SJSA1 (cell line): ENCODE results near the gene FSD1. TPM values are rescaled to one million over a fixed set of nuclear protein-coding genes. Genes with fewer than 3 reads are reported as not detected.
A peak's percentile ranks its signal among the peaks of the same experiment; 100 is the strongest.

Experiments used
- DNase-seq, 2 experiments: peaks; one replicate each; pipeline ENCODE4 v3.0.0-alpha.2; 2015 to 2020; ENCODE audit warnings: low spot score in 2 of 2, low read depth in 1 of 2
- H3K27ac ChIP-seq: fragments of 250-450 bp; sonication (Bioruptor Pico); 2 replicates; pipeline ENCODE4 v1.5.1; 2020; ENCODE audit warnings: mild to moderate bottlenecking, moderate library complexity
- H3K27me3 ChIP-seq: fragments of 250-450 bp; sonication (Bioruptor Pico); replicated peaks from 2 replicates; pipeline ENCODE4 v1.5.1; 2020; ENCODE audit warnings: mild to moderate bottlenecking, moderate library complexity
- H3K36me3 ChIP-seq: fragments of 250-450 bp; sonication (Bioruptor Pico); 2 replicates; pipeline ENCODE4 v1.5.1; 2020; ENCODE audit warnings: mild to moderate bottlenecking
- H3K4me1 ChIP-seq: fragments of 250-450 bp; sonication (Bioruptor Pico); replicated peaks from 2 replicates; pipeline ENCODE4 v1.6.1; 2021; ENCODE audit warnings: mild to moderate bottlenecking
- H3K4me3 ChIP-seq: fragments of 250-450 bp; sonication (Bioruptor Pico); 2 replicates; pipeline ENCODE4 v1.5.1; 2020; ENCODE audit warnings: mild to moderate bottlenecking
- H3K9me3 ChIP-seq: fragments of 250-450 bp; sonication (Bioruptor Pico); replicated peaks from 2 replicates; pipeline ENCODE4 v1.5.1; 2020; ENCODE audit warnings: mild to moderate bottlenecking
- total RNA-seq: library from RNA; depleted of rRNA; stranded (reverse); fragments of >200 nt; shearing (Covaris generic); gene quantifications from 2 replicates; pipeline ENCODE4 v1.2.3, GENCODE V29; 2014

The FSD1 gene
- total RNA-seq, 1 experiment from 2014 or later = 4.5 TPM

DNA sequence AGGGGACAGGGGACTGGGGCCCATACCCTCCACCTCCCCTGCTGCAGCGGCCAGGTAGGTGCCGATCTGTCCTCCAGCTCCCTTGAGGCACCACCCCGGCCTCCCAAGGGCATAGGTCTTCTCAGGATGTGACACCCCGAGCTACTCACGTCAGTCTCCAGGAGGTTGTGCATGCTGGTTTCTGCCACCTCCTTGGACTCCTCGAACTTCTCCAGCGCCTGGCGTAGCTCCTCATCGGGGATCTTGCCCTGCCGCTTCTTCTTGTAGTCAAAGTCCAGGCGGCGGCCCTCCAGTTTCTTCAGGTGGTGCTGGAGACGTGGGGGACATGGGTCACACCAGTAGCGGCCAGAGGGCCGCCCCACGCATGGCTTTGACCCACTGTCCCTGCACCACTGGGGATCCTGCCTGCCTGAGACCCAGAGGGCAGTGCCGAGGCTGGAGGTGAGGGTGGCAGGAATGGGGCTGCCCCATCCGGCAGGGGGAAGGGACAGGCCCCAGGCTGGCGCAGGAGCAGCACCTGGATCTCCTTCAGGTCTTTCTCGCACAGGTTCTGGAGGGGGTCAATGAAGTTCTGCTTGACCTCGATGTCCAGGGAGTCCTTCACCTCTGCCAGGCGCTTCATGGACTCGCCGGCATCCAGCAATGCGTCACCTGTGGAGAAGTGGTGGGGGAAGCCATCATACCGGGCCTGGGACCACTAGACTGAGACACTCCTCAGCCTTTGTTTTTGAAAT, 59.3 kb downstream of the FSD1 start:
- peak in 1 of 2 experiments; percentile 46 for DNase-seq
- no peak overlapping the region for H3K4me3 ChIP-seq
- no peak overlapping the region for H3K27ac ChIP-seq
- no peaks in the 10 kb centered on the region for H3K4me1 ChIP-seq
- H3K27me3 ChIP-seq = no peaks in the 10 kb centered on the region
- peaks cover 93% of the 10 kb centered on the region for H3K36me3 ChIP-seq
- no peaks in the 10 kb centered on the region for H3K9me3 ChIP-seq

DNA sequence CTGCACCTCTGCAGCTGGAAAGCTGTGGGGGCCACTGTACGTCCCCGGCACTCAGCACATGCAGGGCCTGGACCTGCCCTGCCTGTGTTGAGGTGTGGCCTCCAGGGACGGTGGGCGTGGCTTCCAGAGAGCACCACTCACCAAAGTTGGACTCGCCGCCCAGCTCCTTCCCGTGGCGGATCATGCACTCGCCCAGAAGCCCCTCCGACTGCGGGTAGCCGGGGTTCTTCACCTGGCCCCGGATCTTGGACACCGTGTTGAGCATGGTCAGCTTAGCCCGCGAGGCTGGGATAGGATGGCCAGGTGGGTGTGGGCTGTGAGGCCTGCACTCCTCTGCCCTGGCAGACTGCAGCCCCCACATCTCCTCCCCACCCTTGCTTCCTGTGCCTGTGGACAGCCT, 60.9 kb downstream of the FSD1 start:
- no peak overlapping the region for H3K4me3 ChIP-seq
- no peak for DNase-seq
- H3K4me1 ChIP-seq = peaks cover 4% of the 10 kb centered on the region; the same call in 1 of the 2 replicates
- no peaks in the 10 kb centered on the region for H3K9me3 ChIP-seq
- H3K27me3 ChIP-seq = no peaks in the 10 kb centered on the region
- H3K27ac ChIP-seq = no peak overlapping the region
- peaks cover 79% of the 10 kb centered on the region for H3K36me3 ChIP-seq

GRCh38 chr19:4365791-4366665, 61.6 kb downstream of the FSD1 start:
- H3K9me3 ChIP-seq = no peaks in the 10 kb centered on the region
- H3K4me3 ChIP-seq = no peak overlapping the region
- DNase-seq = no peak
- peaks cover 74% of the 10 kb centered on the region for H3K36me3 ChIP-seq
- H3K4me1 ChIP-seq = peaks cover 4% of the 10 kb centered on the region; the same call in 1 of the 2 replicates
- no peak overlapping the region for H3K27ac ChIP-seq
- H3K27me3 ChIP-seq = no peaks in the 10 kb centered on the region

GRCh38 chr19:4366666-4367335, 62.4 kb downstream of the FSD1 start:
- DNase-seq = no peak
- Histone ChIP-seq H3K4me1 (peaks cover 4% of the 10 kb centered on the region; the same call in 1 of the 2 replicates), H3K27ac (no peak overlapping the region), H3K4me3 (no peak overlapping the region), H3K9me3 (no peaks in the 10 kb centered on the region), H3K27me3 (no peaks in the 10 kb centered on the region), H3K36me3 (peaks cover 73% of the 10 kb centered on the region)

GRCh38 chr19:4367336-4367723, 62.9 kb downstream of the FSD1 start:
- no peaks in the 10 kb centered on the region for H3K9me3 ChIP-seq
- H3K27me3 ChIP-seq = no peaks in the 10 kb centered on the region
- peaks cover 4% of the 10 kb centered on the region; the same call in 1 of the 2 replicates for H3K4me1 ChIP-seq
- DNase-seq = no peak
- no peak overlapping the region for H3K4me3 ChIP-seq
- peaks cover 71% of the 10 kb centered on the region for H3K36me3 ChIP-seq
- H3K27ac ChIP-seq = no peak overlapping the region

GRCh38 chr19:4367781-4368127, 63.4 kb downstream of the FSD1 start:
- no peaks in the 10 kb centered on the region for H3K27me3 ChIP-seq
- no peak overlapping the region for H3K27ac ChIP-seq
- no peak overlapping the region for H3K4me3 ChIP-seq
- H3K9me3 ChIP-seq = no peaks in the 10 kb centered on the region
- peaks cover 70% of the 10 kb centered on the region for H3K36me3 ChIP-seq
- DNase-seq = no peak
- H3K4me1 ChIP-seq = peaks cover 4% of the 10 kb centered on the region; the same call in 1 of the 2 replicates

- Histone ChIP-seq H3K27me3 (no peaks in the 10 kb centered on the region), H3K4me3 (no peak overlapping the region), H3K9me3 (no peaks in the 10 kb centered on the region), H3K36me3 (peaks cover 68% of the 10 kb centered on the region), H3K4me1 (peaks cover 4% of the 10 kb centered on the region; the same call in 1 of the 2 replicates), H3K27ac (no peak overlapping the region)
- no peak for DNase-seq
Observed at GRCh38 chr19:4368128-4368820, 63.9 kb downstream of the FSD1 start.

DNA sequence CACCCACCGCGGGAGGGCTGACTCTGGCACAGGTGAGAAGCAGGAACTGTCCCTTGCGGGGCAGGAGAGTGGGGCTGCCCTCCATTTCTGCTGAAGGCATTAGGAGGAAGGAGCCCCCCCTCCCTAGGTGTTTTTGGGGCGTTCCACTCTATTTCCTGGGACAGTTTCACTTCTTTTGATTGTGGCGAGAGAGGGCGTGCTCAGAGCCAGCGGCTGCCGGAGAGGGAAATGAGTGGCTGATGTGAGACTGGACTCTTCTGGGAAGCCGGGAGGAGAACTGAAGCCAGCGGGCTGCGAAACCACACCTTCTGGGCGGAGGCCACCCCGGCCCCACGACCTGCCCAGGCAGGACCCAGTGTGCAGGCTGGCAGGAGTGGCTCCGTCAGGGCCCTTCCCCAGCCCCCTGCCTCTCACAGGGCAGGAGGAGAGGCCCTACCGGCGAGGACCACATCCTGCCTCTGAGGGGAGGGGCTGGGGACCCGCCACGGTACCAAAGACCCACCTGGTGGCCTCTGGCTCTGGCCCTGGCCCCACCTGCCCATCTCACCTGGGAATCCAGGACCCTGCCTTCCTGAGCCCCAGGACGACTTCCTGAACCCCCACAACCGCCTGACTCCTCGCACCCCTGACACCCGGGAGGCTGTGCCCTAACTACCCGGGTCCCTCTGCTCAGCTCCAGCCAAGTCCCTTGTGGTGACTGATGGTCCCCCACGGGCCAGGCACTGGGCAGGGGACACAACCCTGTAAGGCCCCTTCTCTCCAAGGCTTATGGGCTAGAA, 64.9 kb downstream of the FSD1 start:
- H3K4me1 ChIP-seq = peaks cover 13% of the 10 kb centered on the region
- DNase-seq = peak in 1 of 2 experiments; percentile 42
- H3K4me3 ChIP-seq = no peak overlapping the region
- H3K27me3 ChIP-seq = no peaks in the 10 kb centered on the region
- no peak overlapping the region for H3K27ac ChIP-seq
- H3K9me3 ChIP-seq = no peaks in the 10 kb centered on the region
- peaks cover 68% of the 10 kb centered on the region for H3K36me3 ChIP-seq

DNA sequence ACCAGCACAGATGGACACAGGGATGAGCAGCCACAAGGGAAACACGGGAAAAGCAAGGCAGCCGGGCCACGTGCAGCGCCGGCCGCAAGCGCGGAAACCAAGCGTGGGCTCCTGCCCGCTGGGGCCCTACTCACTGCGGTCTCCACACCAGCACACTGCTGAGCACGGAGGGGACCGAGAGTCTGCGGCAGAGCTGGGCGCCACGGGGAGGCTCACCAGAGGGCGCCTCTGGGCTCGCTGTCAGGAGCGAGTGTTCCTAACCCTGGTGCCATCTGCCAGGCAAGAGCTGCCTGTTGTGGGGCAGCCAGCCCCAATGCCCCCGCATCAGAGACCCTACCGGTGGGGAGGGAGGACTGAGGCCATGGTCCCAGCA, 65.5 kb downstream of the FSD1 start:
- Histone ChIP-seq H3K27ac (no peak overlapping the region), H3K4me1 (peaks cover 19% of the 10 kb centered on the region)

GRCh38 chr19:4370418-4371041, 66.1 kb downstream of the FSD1 start:
- no peak overlapping the region for H3K27ac ChIP-seq
- H3K4me3 ChIP-seq = no peak overlapping the region
- DNase-seq = peak in 1 of 2 experiments; percentile 43
- H3K4me1 ChIP-seq = peaks cover 26% of the 10 kb centered on the region
- H3K27me3 ChIP-seq = no peaks in the 10 kb centered on the region
- H3K36me3 ChIP-seq = peaks cover 59% of the 10 kb centered on the region
- H3K9me3 ChIP-seq = no peaks in the 10 kb centered on the region

More for the DNA sequence above, 65.5 kb downstream of the FSD1 start:
- no peaks in the 10 kb centered on the region for H3K9me3 ChIP-seq
- H3K4me3 ChIP-seq = no peak overlapping the region
- no peak for DNase-seq
- no peaks in the 10 kb centered on the region for H3K27me3 ChIP-seq
- H3K36me3 ChIP-seq = peaks cover 66% of the 10 kb centered on the region

DNA sequence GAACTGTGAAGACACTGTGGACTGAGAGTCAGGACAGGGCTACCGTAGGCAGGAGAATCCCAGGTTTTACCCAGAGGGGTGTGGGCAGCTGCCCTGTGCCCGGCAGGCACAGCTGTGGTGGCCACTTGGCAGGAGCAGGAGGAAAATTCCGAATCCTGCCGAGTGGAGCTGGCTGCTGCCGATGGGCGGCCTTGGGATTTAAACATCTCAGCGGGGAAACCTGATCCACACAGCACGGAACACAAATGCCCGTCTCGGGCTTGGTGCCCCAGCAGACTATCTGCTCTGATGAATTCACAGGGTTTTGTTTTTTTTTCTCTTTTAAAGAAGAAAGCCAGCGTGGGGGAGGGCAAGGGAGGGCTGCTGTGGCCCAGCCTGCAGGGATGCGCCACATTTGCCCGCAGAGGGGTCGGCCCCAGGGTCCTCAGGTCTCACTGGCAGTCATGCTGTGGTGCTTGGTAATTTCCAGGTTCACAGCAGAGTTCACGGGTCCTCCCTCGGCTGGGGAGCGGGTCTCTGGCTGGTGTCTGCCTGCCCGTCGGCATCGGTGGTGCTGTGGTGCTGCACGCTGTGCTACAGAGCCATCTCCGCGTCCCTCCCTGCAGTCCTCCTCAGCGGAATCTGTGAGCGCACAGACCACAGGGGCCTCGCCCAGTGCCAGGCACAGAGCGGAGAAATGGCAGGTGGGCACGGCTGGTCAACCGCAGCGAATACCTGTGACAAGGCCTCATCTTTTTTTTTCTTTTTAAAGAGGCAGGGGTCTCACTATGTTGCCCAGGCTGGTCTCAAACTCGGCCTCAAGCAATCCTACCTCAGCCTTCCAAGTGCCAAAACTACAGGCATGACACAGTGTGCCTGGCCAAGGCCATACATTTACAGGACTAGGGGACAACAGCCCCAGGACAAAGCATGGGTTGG, 67.1 kb downstream of the FSD1 start:
- peak in 1 of 2 experiments; percentile 39 for DNase-seq
- peaks cover 49% of the 10 kb centered on the region for H3K36me3 ChIP-seq
- peaks cover 35% of the 10 kb centered on the region for H3K4me1 ChIP-seq
- no peak overlapping the region for H3K4me3 ChIP-seq
- no peaks in the 10 kb centered on the region for H3K27me3 ChIP-seq
- no peaks in the 10 kb centered on the region for H3K9me3 ChIP-seq
- H3K27ac ChIP-seq = no peak overlapping the region
